ENCODE measurements around the gene SUOX.
A peak's percentile ranks its signal among the peaks of the same experiment; 100 is the strongest.
"Not testable (repeated sequence)": the region's sequence is repeated elsewhere in the genome, so short reads cannot be mapped to it uniquely, and the experiment has no call there.

SUOX gene

DNA sequence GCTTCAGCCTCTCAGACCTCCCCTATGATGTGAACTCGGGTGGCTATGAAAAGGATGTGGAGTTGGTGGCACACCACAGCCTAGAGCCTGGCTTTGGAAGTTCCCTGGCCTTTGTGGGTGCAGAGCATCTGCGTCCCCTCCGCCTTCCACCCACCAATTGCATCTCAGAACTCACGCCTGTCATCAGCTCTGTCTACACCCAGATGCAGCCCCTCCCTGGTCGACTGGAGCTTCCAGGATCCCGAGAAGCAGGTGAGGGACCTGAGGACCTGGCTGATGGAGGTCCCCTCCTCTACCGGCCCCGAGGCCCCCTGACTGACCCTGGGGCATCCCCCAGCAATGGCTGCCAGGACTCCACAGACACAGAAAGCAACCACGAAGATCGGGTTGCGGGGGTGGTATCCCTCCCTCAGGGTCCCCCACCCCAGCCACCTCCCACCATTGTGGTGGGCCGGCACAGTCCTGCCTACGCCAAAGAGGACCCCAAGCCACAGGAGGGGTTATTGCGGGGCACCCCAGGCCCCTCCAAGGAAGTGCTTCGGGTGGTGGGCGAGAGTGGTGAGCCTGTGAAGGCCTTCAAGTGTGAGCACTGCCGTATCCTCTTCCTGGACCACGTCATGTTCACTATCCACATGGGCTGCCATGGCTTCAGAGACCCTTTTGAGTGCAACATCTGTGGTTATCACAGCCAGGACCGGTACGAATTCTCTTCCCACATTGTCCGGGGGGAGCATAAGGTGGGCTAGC lies 37.7 kb downstream of the SUOX start:
- no peak for DNase-seq (ENCODE audit: low read depth)
- TF ChIP-seq, protein P1, sequence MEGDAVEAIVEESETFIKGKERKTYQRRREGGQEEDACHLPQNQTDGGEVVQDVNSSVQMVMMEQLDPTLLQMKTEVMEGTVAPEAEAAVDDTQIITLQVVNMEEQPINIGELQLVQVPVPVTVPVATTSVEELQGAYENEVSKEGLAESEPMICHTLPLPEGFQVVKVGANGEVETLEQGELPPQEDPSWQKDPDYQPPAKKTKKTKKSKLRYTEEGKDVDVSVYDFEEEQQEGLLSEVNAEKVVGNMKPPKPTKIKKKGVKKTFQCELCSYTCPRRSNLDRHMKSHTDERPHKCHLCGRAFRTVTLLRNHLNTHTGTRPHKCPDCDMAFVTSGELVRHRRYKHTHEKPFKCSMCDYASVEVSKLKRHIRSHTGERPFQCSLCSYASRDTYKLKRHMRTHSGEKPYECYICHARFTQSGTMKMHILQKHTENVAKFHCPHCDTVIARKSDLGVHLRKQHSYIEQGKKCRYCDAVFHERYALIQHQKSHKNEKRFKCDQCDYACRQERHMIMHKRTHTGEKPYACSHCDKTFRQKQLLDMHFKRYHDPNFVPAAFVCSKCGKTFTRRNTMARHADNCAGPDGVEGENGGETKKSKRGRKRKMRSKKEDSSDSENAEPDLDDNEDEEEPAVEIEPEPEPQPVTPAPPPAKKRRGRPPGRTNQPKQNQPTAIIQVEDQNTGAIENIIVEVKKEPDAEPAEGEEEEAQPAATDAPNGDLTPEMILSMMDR (IDR thresholded peaks at IDR 0.05; ENCODE audit: insufficient read depth, low read depth, low read length, missing control alignments), result no peak
- H3K4me3 ChIP-seq (ENCODE audit: low read length), result no peak overlapping the region

DNA sequence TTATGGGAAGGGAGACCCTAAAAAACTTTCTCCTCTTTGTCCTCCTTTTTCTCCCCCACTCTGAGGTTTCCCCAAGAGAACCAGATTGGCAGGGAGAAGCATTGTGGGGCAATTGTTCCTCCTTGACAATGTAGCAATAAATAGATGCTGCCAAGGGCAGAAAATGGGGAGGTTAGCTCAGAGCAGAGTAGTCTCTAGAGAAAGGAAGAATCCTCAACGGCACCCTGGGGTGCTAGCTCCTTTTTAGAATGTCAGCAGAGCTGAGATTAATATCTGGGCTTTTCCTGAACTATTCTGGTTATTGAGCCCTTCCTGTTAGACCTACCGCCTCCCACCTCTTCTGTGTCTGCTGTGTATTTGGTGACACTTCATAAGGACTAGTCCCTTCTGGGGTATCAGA lies 40.1 kb downstream of the SUOX start:
- DNase-seq (ENCODE audit: low read depth), result no peak
- H3K4me3 ChIP-seq (ENCODE audit: low read length), result no peak overlapping the region
- TF ChIP-seq, protein P1 (IDR thresholded peaks at IDR 0.05; ENCODE audit: insufficient read depth, low read depth, low read length, missing control alignments), result no peak

DNA sequence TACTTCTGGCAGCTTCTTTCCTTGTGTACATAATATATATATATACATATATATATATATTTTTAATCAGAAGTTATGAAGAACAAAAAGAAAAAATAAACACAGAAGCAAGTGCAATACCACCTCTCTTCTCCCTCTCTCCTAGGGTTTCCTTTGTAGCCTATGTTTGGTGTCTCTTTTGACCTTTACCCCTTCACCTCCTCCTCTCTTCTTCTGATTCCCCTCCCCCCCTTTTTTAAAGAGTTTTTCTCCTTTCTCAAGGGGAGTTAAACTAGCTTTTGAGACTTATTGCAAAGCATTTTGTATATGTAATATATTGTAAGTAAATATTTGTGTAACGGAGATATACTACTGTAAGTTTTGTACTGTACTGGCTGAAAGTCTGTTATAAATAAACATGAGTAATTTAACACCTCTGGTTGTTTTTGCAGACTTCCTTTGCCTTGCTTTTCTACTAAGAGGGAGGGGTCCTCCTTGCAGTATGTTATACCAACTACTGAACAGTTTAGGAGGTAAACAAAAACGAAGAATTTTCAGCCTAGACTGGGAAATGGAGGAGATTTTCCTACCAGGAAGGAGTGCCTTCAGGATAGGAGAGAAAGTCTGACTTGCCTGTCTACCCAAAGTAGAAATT lies 41.1 kb downstream of the SUOX start:
- TF ChIP-seq, protein P1 (IDR thresholded peaks at IDR 0.05; ENCODE audit: insufficient read depth, low read depth, low read length, missing control alignments), result no peak
- no peak overlapping the region for H3K4me3 ChIP-seq (ENCODE audit: low read length)
- DNase-seq (ENCODE audit: low read depth), result no peak

DNA sequence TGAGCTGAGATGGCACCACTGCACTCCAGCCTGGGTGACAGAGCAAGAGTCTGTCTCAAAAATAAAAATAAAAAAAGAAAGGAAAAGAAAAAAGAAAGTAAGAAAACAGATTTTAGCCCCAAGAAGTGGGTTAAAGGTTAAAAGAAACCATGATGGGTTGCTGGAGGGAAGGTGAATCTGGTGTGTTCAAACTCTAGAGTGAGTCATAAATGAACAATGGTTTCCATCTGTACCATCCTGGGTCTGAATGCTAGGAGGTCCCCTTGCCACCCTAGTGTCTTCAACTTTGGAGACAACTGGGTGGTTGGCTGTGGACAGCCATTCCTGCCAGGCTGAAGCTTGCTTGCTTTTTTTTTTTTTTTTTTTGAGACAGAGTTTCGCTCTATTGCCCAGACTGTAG lies 43.1 kb downstream of the SUOX start:
- no peak overlapping the region for H3K4me3 ChIP-seq (ENCODE audit: low read length)
- TF ChIP-seq, protein P1 (IDR thresholded peaks at IDR 0.05; ENCODE audit: insufficient read depth, low read depth, low read length, missing control alignments), result no peak
- no peak for DNase-seq (ENCODE audit: low read depth)

DNA sequence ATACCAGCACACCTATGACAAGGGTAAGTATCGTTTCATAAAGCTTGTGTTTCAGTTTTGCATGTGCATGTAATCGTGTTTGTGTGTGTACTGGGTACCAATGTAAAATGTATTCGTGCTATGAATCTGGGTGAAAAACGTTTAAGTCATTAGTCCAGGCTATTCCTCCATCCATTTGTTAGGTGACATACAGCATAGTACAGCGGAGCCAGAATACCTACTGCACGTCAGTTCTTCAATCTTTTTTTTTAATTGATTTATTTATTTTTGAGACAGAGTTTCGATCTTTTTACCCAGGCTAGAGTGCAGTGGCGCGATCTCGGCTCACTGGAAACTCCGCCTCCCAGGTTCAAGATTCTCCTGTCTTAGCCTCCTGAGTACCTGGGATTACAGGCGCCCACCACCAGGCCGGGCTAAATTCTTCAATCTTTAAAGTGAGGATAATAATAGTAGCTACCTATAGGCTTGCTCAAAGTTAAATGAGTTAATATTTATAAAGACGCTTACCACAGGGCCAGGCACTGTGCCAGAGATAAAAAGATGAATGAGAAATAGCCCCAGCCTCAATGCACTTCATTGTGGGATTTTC lies 44.0 kb downstream of the SUOX start:
- no peak for DNase-seq (ENCODE audit: low read depth)
- peak overlapping the region; percentile 68 for H3K4me3 ChIP-seq (ENCODE audit: low read length)
- TF ChIP-seq, protein P1 (IDR thresholded peaks at IDR 0.05; ENCODE audit: insufficient read depth, low read depth, low read length, missing control alignments), result no peak

DNA sequence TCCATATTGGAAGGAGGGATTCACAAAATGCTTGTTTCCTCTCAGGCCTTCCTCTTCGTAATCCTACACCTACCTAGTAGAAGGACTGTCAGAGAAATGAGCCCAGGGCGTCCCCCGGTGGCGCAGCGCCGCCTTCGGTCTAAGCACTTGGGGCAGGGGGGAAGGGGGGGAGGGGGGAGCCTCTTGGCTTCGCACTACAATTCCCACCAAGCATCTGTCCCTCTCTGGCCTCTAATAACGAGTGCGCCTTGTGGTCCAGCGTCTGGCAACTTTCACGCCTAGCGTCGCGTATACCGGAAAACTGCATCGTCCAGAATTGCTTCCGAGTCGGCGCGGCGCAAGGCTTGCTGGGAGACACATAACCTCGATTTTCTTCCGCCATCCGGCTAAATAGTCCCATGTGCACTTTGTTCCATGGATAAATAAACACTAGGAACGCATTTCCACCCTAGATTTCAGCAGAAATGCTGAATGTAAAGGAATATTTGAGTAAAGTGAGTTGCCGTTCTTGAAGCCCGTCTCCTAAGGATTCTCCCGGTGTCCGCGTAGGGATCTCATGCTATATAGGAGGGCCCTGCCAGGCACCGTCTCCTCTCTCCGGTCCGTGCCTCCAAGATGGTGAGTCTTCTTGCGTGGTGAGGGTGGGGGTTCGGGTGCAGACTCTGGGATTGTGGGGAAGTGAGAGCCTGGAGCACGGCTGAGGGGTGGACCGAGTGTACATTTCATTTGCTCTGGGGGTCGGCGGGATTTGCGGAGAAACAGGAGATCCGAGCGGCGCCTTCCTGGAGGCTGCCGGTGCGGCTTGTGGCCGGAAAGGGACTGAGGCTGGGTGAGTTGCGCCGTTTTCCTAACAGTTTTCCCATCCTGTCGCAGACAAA lies 44.7 kb downstream of the SUOX start, which contains the start of gene RPS26:
Gene RPS26 (plus strand): TSS at position 367 of the 878 bp plus-strand sequence. CDS start 249 bp downstream, at position 616.
- peak; percentile 99 for DNase-seq (ENCODE audit: low read depth)
- TF ChIP-seq, protein P1 (IDR thresholded peaks at IDR 0.05; ENCODE audit: insufficient read depth, low read depth, low read length, missing control alignments), result peak; percentile 53
- peak within 1 kb of the TSS; percentile 68 for H3K4me3 ChIP-seq (ENCODE audit: low read length)

DNA sequence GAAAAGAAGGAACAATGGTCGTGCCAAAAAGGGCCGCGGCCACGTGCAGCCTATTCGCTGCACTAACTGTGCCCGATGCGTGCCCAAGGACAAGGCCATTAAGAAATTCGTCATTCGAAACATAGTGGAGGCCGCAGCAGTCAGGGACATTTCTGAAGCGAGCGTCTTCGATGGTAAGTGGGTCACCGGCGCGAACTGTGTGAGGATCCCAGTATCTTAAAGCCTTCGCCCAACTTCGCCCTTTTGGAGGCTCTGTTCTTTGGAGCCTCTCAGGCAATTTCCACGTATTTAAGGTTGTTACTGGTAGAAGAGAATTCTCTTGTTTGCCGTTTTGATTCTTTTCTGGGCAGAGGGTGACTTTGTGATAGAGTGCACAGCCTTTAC lies 45.3 kb downstream of the SUOX start:
- not testable (repeated sequence) for DNase-seq (ENCODE audit: low read depth)
- H3K4me3 ChIP-seq (ENCODE audit: low read length), result peak overlapping the region; percentile 68

All from epithelial cell of esophagus (primary cell).